H9 (cell line): Measurements from ENCODE around the gene KCNQ2. TPM values are rescaled to one million over a fixed set of nuclear protein-coding genes. Genes with fewer than 3 reads are reported as not detected.

Experiments used
- DNase-seq: peaks from one replicate; pipeline ENCODE4 v3.0.0-alpha.2; 2017
- H2AFZ ChIP-seq: one replicate; pipeline ENCODE4 v1.6.1; 2013; ENCODE audit warnings: mild to moderate bottlenecking, low read length, control low read depth, moderate library complexity
- H2AK5ac ChIP-seq: 2 replicates; pipeline ENCODE4 v1.6.1; 2013; ENCODE audit warnings: low read length, control low read depth, mixed read lengths; ENCODE audit not compliant: insufficient read length
- H2BK120ac ChIP-seq: one replicate; pipeline ENCODE4 v1.6.1; 2013; ENCODE audit warnings: low read depth, mild to moderate bottlenecking, low read length, control low read depth, inconsistent platforms; ENCODE audit not compliant: poor library complexity, severe bottlenecking
- H2BK12ac ChIP-seq: 2 replicates; pipeline ENCODE4 v1.6.1; 2013; ENCODE audit warnings: low read length, control low read depth, mixed read lengths, low read depth; ENCODE audit not compliant: insufficient read length
- H2BK15ac ChIP-seq: 2 replicates; pipeline ENCODE4 v1.6.1; 2013; ENCODE audit warnings: low read depth, low read length, control low read depth
- H2BK20ac ChIP-seq: one replicate; pipeline ENCODE4 v1.6.1; 2013; ENCODE audit warnings: low read depth, mild to moderate bottlenecking, low read length, control low read depth, inconsistent platforms; ENCODE audit not compliant: poor library complexity, severe bottlenecking
- H2BK5ac ChIP-seq: 2 replicates; pipeline ENCODE4 v1.6.1; 2013; ENCODE audit warnings: low read length, control low read depth, mixed read lengths; ENCODE audit not compliant: insufficient read length
- H3K14ac ChIP-seq: 2 replicates; pipeline ENCODE4 v1.6.1; 2013; ENCODE audit warnings: low read length, control low read depth; ENCODE audit not compliant: insufficient read depth
- H3K18ac ChIP-seq: 2 replicates; pipeline ENCODE4 v1.6.1; 2013; ENCODE audit warnings: low read depth, mild to moderate bottlenecking, mixed read lengths, low read length, control low read depth; ENCODE audit not compliant: insufficient read length
- H3K23ac ChIP-seq: 2 replicates; pipeline ENCODE4 v1.6.1; 2013; ENCODE audit warnings: low read length, control low read depth, mixed read lengths, low read depth; ENCODE audit not compliant: insufficient read length
- H3K23me2 ChIP-seq: 2 replicates; pipeline ENCODE4 v1.6.1; 2013; ENCODE audit warnings: low read depth, mild to moderate bottlenecking, mixed read lengths, low read length, control low read depth; ENCODE audit not compliant: insufficient read length, poor library complexity, severe bottlenecking
- H3K27ac ChIP-seq: 2 replicates; pipeline ENCODE4 v1.5.1; 2013; ENCODE audit warnings: low read length, control low read depth, mixed read lengths, low read depth; ENCODE audit not compliant: insufficient read length
- H3K27me3 ChIP-seq: 2 replicates; pipeline ENCODE4 v1.6.1; 2013; ENCODE audit warnings: low read length, control low read depth, inconsistent platforms; ENCODE audit not compliant: insufficient read depth
- H3K4ac ChIP-seq: 2 replicates; pipeline ENCODE4 v1.6.1; 2013; ENCODE audit warnings: low read depth, mild to moderate bottlenecking, control low read depth, inconsistent platforms, low read length, moderate library complexity
- H3K4me1 ChIP-seq: 2 replicates; pipeline ENCODE4 v1.6.1; 2013; ENCODE audit warnings: low read length, control low read depth, inconsistent platforms; ENCODE audit not compliant: insufficient read depth
- H3K4me2 ChIP-seq: 2 replicates; pipeline ENCODE4 v1.6.1; 2013; ENCODE audit warnings: low read length, control low read depth, mixed read lengths; ENCODE audit not compliant: insufficient read length, insufficient read depth
- H3K56ac ChIP-seq: 2 replicates; pipeline ENCODE4 v1.6.1; 2013; ENCODE audit warnings: low read depth, mild to moderate bottlenecking, mixed read lengths, low read length, control low read depth; ENCODE audit not compliant: insufficient read length
- H3K79me1 ChIP-seq: 2 replicates; pipeline ENCODE4 v1.6.1; 2013; ENCODE audit warnings: low read depth, mild to moderate bottlenecking, moderate library complexity, low read length, control low read depth, inconsistent platforms; ENCODE audit not compliant: insufficient read depth, poor library complexity, severe bottlenecking
- H3K79me2 ChIP-seq: 2 replicates; pipeline ENCODE4 v1.6.1; 2013; ENCODE audit warnings: low read length, control low read depth, inconsistent platforms; ENCODE audit not compliant: insufficient read depth
- H3K9ac ChIP-seq: 2 replicates; pipeline ENCODE4 v1.6.1; 2013; ENCODE audit warnings: low read length, control low read depth, mixed read lengths; ENCODE audit not compliant: insufficient read length; ENCODE audit errors: extremely low read depth
- H3K9me3 ChIP-seq: one replicate; pipeline ENCODE4 v1.6.1; 2013; ENCODE audit warnings: low read depth, low read length, inconsistent platforms; ENCODE audit not compliant: control insufficient read depth
- H3T11ph ChIP-seq: one replicate; pipeline ENCODE4 v1.6.1; 2013; ENCODE audit warnings: mild to moderate bottlenecking, low read length, control low read depth, inconsistent platforms
- H4K20me1 ChIP-seq: one replicate; pipeline ENCODE4 v1.6.1; 2013; ENCODE audit not compliant: control insufficient read depth, insufficient read length, insufficient read depth
- H4K5ac ChIP-seq: 2 replicates; pipeline ENCODE4 v1.6.1; 2013; ENCODE audit warnings: low read depth, mild to moderate bottlenecking, mixed read lengths, low read length, control low read depth; ENCODE audit not compliant: insufficient read length
- H4K8ac ChIP-seq: replicated peaks from 2 replicates; pipeline ENCODE4 v1.6.1; 2013; ENCODE audit warnings: low read length, control low read depth, mixed read lengths, low read depth; ENCODE audit not compliant: insufficient read length
- H4K91ac ChIP-seq: 2 replicates; pipeline ENCODE4 v1.6.1; 2013; ENCODE audit warnings: low read depth, mild to moderate bottlenecking, moderate library complexity, mixed read lengths, low read length, control low read depth; ENCODE audit not compliant: insufficient read length
- H3K27ac Mint-ChIP-seq, 3 experiments: 2 replicates in 2 of 3; 3 replicates in 1 of 3; pipeline ENCODE4 v1.8.0; 2020 to 2021; ENCODE audit warnings: mixed read lengths in 3 of 3, mild to moderate bottlenecking in 1 of 3, moderate library complexity in 1 of 3
- H3K27me3 Mint-ChIP-seq: 2 replicates; pipeline ENCODE4 v1.8.0; 2021; ENCODE audit warnings: low read depth, mild to moderate bottlenecking, moderate library complexity, mixed read lengths
- H3K36me3 Mint-ChIP-seq, 3 experiments: 2 replicates in 2 of 3; 3 replicates in 1 of 3; pipeline ENCODE4 v1.8.0; 2020 to 2021; ENCODE audit warnings: low read depth in 3 of 3, mixed read lengths in 3 of 3; ENCODE audit not compliant: insufficient read depth in 1 of 3
- H3K4me1 Mint-ChIP-seq, 2 experiments: 2 replicates each; pipeline ENCODE4 v1.8.0; 2020; ENCODE audit warnings: mixed read lengths in 2 of 2
- H3K4me3 Mint-ChIP-seq, 2 experiments: 2 replicates in 1 of 2; 3 replicates in 1 of 2; pipeline ENCODE4 v1.8.0; 2020 to 2021; ENCODE audit warnings: mild to moderate bottlenecking in 2 of 2, mixed read lengths in 2 of 2, moderate library complexity in 1 of 2
- H3K9me3 Mint-ChIP-seq, 2 experiments: 2 replicates in 1 of 2; 3 replicates in 1 of 2; pipeline ENCODE4 v1.8.0; 2020; ENCODE audit warnings: mild to moderate bottlenecking in 2 of 2, mixed read lengths in 2 of 2, moderate library complexity in 1 of 2
- WGBS: extraction: QIAGEN DNeasy Blood & Tissue Kit; methylation state at CpG from one replicate; pipeline ENCODE4 v1.1.7; 2013; ENCODE audit warnings: missing lambda C conversion rate, low lambda C conversion rate, mixed read lengths; ENCODE audit not compliant: insufficient read length; ENCODE audit errors: extremely low coverage; 5-methylcytosine and 5-hydroxymethylcytosine counted together
- total RNA-seq: library from RNA; stranded (reverse); gene quantifications from 2 replicates; pipeline ENCODE4 v1.2.1, GENCODE V29; 2021
- TF ChIP-seq, protein P1 (sequence below): fragments of 200-600 bp; sonication (generic); conservative IDR thresholded peaks from 3 replicates; pipeline ENCODE4 v1.8.0; 2021; ENCODE audit warnings: antibody characterized with exemption, mild to moderate bottlenecking

KCNQ2 gene
- total RNA-seq, 1 experiment from 2014 or later, result 69.2 TPM

DNA sequence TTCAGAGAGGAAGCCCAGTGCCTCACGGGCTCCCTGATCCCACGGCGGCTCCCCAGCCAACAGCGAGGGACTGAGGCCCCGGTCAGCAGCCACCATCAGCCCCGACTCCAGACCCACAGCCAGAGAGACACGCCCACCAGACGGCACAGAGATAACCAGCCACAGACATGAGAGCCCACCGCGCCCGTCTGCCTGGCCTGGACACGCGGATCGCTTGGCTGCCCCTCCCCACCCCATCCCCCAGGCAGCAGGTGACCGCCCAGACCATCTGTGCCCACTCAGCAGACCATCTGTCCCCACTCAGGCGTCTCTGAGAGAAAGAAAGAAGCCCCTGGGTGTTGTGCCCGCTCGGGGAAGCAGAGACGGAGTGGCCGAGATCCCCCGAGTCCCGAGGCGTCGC is 55.8 kb downstream of the KCNQ2 start:
- no peak overlapping the region for H3K27ac ChIP-seq

More for the DNA sequence above, 55.8 kb downstream of the KCNQ2 start:
- Histone ChIP-seq H3K27me3 (no peaks in the 10 kb centered on the region), H2BK15ac (no peak overlapping the region), H4K20me1 (no peaks in the 10 kb centered on the region), H3K56ac (no peak overlapping the region), H3K9me3 (no peaks in the 10 kb centered on the region), H3K14ac (no peak overlapping the region), H3K79me2 (no peaks in the 10 kb centered on the region), H2BK20ac (no peak overlapping the region), H4K5ac (no peak overlapping the region), H3K4me2 (no peak overlapping the region), H2AFZ (no peak overlapping the region), H2BK12ac (no peak overlapping the region), H2AK5ac (no peak overlapping the region), H2BK5ac (no peak overlapping the region), H3K18ac (no peak overlapping the region), H4K8ac (no peak overlapping the region), H3K9ac (no peak overlapping the region), H3K4ac (no peak overlapping the region), H3K4me1 (no peaks in the 10 kb centered on the region), H3T11ph (no peak overlapping the region), H3K23me2 (no peaks in the 10 kb centered on the region), H4K91ac (no peak overlapping the region), H3K23ac (no peak overlapping the region), H3K79me1 (no peaks in the 10 kb centered on the region), H2BK120ac (no peak overlapping the region)
- H3K9me3 Mint-ChIP-seq, result no peaks in the 10 kb centered on the region
- no peak overlapping the region for H3K27ac Mint-ChIP-seq
- TF ChIP-seq, protein P1, sequence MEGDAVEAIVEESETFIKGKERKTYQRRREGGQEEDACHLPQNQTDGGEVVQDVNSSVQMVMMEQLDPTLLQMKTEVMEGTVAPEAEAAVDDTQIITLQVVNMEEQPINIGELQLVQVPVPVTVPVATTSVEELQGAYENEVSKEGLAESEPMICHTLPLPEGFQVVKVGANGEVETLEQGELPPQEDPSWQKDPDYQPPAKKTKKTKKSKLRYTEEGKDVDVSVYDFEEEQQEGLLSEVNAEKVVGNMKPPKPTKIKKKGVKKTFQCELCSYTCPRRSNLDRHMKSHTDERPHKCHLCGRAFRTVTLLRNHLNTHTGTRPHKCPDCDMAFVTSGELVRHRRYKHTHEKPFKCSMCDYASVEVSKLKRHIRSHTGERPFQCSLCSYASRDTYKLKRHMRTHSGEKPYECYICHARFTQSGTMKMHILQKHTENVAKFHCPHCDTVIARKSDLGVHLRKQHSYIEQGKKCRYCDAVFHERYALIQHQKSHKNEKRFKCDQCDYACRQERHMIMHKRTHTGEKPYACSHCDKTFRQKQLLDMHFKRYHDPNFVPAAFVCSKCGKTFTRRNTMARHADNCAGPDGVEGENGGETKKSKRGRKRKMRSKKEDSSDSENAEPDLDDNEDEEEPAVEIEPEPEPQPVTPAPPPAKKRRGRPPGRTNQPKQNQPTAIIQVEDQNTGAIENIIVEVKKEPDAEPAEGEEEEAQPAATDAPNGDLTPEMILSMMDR, result no peak
- no peak overlapping the region; a peak in 1 of 5 replicates for H3K4me3 Mint-ChIP-seq
- DNase-seq, result no peak
- WGBS, result no CpG with 5 or more reads among the region's 24 CpGs
- H3K36me3 Mint-ChIP-seq, result peaks cover 0 to 4% (median 2%) of the 10 kb centered on the region in 3 experiments; a peak in 2 of 7 replicates
- H3K27me3 Mint-ChIP-seq, result no peaks in the 10 kb centered on the region
- peaks cover 7 to 14% of the 10 kb centered on the region in 2 experiments for H3K4me1 Mint-ChIP-seq
